Right forelimb (tissue), 1 donor: ENCODE data around the gene IL7R.

Experiments used
- DNase-seq: peaks from one replicate; pipeline ENCODE4 v3.0.0-alpha.2; 2018

IL7R gene

DNA sequence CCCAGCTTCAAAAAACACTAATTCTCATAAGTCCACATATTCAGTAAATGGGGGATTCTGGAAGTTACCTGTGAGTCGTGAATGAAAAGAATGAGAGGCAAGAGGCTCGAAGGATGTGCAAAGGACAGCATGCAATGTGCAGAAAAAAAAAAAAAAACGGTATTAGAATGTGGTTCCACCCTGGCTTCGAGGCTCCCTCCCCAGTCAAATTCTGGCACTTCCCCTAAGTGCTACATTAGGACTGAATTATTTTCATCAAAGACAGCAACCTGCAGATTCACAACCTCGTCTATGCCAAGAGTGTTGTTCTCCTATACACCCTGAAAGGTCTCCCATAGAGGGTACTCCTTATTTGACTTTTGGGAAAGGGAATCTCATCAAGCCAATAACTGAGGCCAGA, 65.2 kb downstream of the IL7R start:
- no peak for DNase-seq

DNA sequence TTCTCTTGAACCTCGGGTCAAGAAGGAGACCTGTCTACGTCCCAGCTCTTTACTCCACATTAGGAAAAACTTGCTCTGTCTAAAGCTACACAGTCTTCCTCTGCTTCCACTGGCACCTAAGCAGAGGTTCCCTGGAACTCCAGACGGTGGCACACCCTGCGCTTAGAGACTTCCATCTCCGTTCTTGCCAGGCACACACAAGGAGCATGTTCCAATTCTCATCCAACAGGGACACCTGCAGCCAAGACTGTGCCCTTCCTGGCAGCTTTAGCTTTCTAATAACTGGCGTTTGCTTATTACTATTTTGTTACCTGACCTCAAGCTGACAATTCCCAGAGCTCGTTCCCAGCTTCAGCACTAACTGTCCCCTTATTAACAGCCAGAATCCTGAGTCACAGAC, 65.8 kb downstream of the IL7R start:
- no peak for DNase-seq

DNA sequence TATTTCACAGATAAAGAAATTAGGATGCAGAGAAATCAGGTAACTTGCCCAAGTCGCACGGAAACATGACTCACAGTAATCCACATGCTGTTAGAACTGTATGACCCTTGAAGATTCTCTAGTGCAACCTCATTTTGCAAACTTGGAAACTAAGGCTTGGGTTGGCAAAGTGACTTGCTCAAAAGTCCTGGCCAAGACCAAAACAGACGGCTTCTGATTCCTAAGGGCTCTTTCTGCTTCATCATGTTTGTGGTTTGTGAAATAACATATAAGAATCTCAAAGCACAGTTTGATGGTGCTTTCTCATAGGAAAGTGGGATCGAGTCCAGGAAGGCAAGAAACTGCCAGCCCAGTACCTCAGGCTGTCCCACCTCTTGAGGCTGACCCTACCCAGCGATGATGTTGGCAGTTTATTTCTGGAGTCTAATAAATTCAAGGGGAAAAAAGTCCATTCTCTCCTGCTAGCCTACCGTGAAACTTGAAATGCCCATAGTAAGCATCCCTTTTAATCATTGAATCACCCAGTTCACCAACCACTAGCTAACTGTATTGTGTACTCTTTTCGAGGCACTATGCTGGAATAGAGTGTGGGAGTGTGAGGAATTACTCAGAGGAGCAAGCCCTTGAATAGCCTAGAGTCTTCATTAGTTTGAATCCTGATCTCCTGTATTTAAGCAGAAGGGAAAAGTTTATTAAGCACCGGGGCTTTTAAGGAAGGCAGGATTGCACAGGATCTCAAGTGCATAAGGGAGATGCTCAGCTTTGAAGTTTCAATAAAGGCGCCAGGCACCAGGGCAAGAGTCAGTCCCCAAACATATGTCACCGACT, 67.6 kb downstream of the IL7R start:
- no peak for DNase-seq

DNA sequence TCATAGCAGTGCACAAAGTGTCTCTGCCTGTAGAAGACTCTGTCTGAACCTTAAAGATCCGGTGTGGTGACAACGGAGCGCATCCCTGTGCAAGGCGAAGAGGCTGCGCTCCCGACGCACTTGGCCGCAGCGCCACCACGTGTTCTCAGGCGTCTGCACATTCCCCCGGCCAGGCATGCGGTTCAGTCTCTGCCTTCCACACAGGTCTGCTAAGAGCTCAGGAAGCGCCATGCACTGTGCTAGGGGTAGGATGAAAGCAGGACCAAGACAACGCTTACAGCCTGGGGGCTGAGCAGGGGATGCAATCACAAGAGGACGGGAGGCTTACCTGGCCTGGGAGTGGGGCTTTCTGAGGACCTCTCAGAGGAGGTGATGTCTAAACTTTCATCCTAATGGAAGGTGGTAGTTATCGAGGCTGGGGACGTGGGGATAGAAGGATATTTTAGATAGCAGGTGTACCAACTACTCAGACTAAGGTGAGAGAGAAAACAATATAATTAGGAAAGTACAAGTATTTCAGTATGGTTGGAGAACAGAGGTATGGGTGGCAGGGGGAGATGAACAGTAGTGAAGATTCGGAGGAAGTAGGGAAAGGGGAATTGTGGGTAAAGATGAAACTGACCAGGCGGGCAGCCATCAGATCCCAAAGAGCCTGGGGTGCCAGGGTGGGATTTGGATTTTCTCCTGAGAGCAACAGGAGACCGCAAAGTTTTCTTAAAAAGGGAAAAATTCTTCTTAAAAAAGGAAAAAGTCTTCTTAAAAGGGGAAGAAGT, 68.4 kb downstream of the IL7R start:
- DNase-seq = peak; percentile 81

DNA sequence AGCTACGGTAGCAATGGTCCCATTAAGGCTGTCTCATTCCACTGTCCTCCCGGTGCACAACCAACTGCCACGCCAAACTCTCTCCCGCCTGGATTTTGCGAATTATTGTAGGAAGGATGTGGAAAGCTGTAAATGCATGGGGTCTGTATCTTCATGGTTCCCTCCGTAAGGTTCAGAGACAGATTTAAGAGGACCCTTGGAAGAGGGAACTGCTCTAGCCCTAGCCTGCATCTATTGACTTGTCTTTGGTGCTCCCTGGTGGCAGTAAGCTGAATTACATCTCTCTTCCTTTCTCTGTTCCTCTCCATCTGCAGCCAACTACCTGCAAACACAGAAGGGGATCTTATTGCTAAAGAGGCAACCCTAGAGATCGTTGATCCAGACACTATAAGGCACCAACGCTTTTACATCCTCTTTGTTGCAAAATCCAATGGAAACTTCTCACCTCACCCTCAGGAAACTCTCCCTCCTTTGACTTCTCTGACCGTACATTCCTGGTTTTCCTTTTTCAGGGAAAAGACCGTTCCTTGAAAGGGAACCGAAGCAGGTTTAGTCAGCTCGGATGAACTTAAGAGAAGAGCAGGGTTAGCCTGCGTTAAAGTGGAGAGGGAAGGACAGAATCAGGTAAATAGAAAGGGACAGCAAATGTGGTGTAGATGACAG, 69.8 kb downstream of the IL7R start:
- peak; percentile 66 for DNase-seq
